CD4-positive, alpha-beta memory T cell (primary cell): Measurements from ENCODE around the gene CBX1. TPM values are rescaled to one million over a fixed set of nuclear protein-coding genes. Genes with fewer than 3 reads are reported as not detected.

ENCODE experiments used
- CTCF ChIA-PET: fragments of 350-600 bp; sonication (Branson Sonifier 250); formaldehyde crosslinking; loops from one replicate; lab custom pipeline; 2021; ENCODE audit warnings: inconsistent platforms; ENCODE audit not compliant: partially characterized antibody; lab: Charles Lee
- POLR2A ChIA-PET: fragments of 350-600 bp; sonication (Branson Sonifier 250); formaldehyde crosslinking; loops from one replicate; lab custom pipeline; 2021; ENCODE audit not compliant: partially characterized antibody; lab: Charles Lee
- DNase-seq, 5 donors: peaks; one replicate each; pipeline versions ENCODE4 v3.0.0 to v3.0.0-alpha.2; 2020 to 2022; ENCODE audit warnings: mixed read lengths in 1 of 5
- H3K27ac ChIP-seq: one replicate; pipeline ENCODE4 v1.7.0; 2013; ENCODE audit warnings: low read depth, low read length
- H3K27me3 ChIP-seq: 2 replicates; pipeline ENCODE4 v1.7.0; 2013; ENCODE audit warnings: mild to moderate bottlenecking, low read length, moderate library complexity; ENCODE audit not compliant: insufficient read depth
- H3K36me3 ChIP-seq: 2 replicates; pipeline ENCODE4 v1.7.0; 2013; ENCODE audit warnings: mild to moderate bottlenecking, low read length, moderate library complexity; ENCODE audit not compliant: insufficient read depth
- H3K4me1 ChIP-seq: 2 replicates; pipeline ENCODE4 v1.7.0; 2013; ENCODE audit warnings: mild to moderate bottlenecking, low read length, moderate library complexity; ENCODE audit not compliant: insufficient read depth
- H3K4me3 ChIP-seq, 2 donors: one replicate each; pipeline ENCODE4 v1.7.0; 2013; ENCODE audit warnings: low read length in 2 of 2, mild to moderate bottlenecking in 1 of 2
- H3K9me3 ChIP-seq, 2 donors: one replicate each; pipeline ENCODE4 v1.7.0; 2013; ENCODE audit warnings: low read length in 2 of 2, control low read depth in 1 of 2; ENCODE audit not compliant: control insufficient read depth in 1 of 2
- H3K27ac Mint-ChIP-seq, 7 donors: one replicate each; pipeline ENCODE4 v1.8.0; 2020 to 2021; ENCODE audit warnings: mixed read lengths in 7 of 7, mild to moderate bottlenecking in 6 of 7, inconsistent platforms in 3 of 7, moderate library complexity in 3 of 7
- H3K27me3 Mint-ChIP-seq, 2 donors: one replicate each; pipeline ENCODE4 v1.8.0; 2020 to 2021; ENCODE audit warnings: mixed read lengths in 2 of 2
- H3K36me3 Mint-ChIP-seq, 2 donors: one replicate each; pipeline ENCODE4 v1.8.0; 2020 to 2021; ENCODE audit warnings: mixed read lengths in 2 of 2, inconsistent platforms in 1 of 2, mild to moderate bottlenecking in 1 of 2
- H3K4me1 Mint-ChIP-seq, 4 donors: one replicate each; pipeline ENCODE4 v1.8.0; 2020 to 2021; ENCODE audit warnings: mixed read lengths in 4 of 4, mild to moderate bottlenecking in 1 of 4
- H3K4me3 Mint-ChIP-seq, 8 donors: one replicate each; pipeline ENCODE4 v1.8.0; 2020 to 2021; ENCODE audit warnings: mixed read lengths in 8 of 8, mild to moderate bottlenecking in 7 of 8, moderate library complexity in 6 of 8, inconsistent platforms in 3 of 8
- H3K9me3 Mint-ChIP-seq, 8 donors: one replicate each; pipeline ENCODE4 v1.8.0; 2020 to 2021; ENCODE audit warnings: mixed read lengths in 8 of 8, mild to moderate bottlenecking in 5 of 8, inconsistent platforms in 3 of 8, moderate library complexity in 1 of 8
- intact Hi-C: fragments of 100-400 bp; cut with micrococcal nuclease; formaldehyde crosslinking; loops from one replicate; pipeline ENCODE4 v1.15.1; 2023
- polyA plus RNA-seq, 2 donors: library from polyadenylated mRNA; unstranded; fragments of 300-500 nt; fragmentation: Illumina TruSeq; gene quantifications; one replicate each; pipeline ENCODE4 v1.2.3, GENCODE V29; 2021
- total RNA-seq, 2 experiments: library from RNA; stranded (reverse); gene quantifications; one replicate each; pipeline ENCODE4 v1.2.3, GENCODE V29; 2021

CBX1 gene
- total and polyA plus RNA-seq, 4 experiments from 2014 or later = 10.1 to 37.1 (median 26.9) TPM

DNA sequence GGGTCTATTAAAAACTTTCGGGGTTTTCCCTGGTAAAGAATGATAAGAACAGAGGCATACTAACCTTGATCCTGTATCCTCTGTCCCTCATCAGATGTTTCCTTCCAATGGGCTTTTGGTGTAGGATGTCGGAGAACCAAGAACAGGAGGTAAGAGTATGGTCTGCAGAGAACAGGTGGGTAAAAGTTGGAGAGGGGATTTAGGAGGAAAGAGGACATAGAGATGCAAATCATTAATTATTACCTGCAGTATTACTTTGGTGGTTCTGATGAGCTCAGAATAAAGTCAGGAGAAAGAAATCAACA is 10.6 kb upstream of the CBX1 start:
- DNase-seq = no peak
- no peaks in the 10 kb centered on the region for H3K27me3 Mint-ChIP-seq
- H3K27ac Mint-ChIP-seq = peak overlapping the region in 6 of 7 donors; percentile 62 to 94 (median 87)
- Histone ChIP-seq H3K27me3 (no peaks in the 10 kb centered on the region), H3K9me3 (no peaks in the 10 kb centered on the region), H3K27ac (peak overlapping the region; percentile 44), H3K4me3 (no peak overlapping the region), H3K36me3 (no peaks in the 10 kb centered on the region), H3K4me1 (peaks cover 55% of the 10 kb centered on the region)
- H3K9me3 Mint-ChIP-seq = peaks cover 0 to 3% (median 0%) of the 10 kb centered on the region in 8 donors
- H3K4me3 Mint-ChIP-seq = peak overlapping the region in 2 of 8 donors; percentile 2 to 31
- ChIA-PET CTCF (interaction anchor here (0.7 to 3.2 kb wide), 8 partner anchors 11 to 507 kb away, joined by 4 to 14 read pairs (median 5); partner anchors contain the start of gene CBX1), POLR2A (interaction anchor here (0.9 to 2.8 kb wide), 2 partner anchors 9 to 11 kb away, joined by 3 to 20 read pairs; partner anchors contain the start of gene CBX1)
- peaks cover 0 to 20% of the 10 kb centered on the region in 2 donors for H3K36me3 Mint-ChIP-seq
- intact Hi-C loops = no loop called here
- peaks cover 35 to 57% (median 48%) of the 10 kb centered on the region in 4 donors for H3K4me1 Mint-ChIP-seq

DNA sequence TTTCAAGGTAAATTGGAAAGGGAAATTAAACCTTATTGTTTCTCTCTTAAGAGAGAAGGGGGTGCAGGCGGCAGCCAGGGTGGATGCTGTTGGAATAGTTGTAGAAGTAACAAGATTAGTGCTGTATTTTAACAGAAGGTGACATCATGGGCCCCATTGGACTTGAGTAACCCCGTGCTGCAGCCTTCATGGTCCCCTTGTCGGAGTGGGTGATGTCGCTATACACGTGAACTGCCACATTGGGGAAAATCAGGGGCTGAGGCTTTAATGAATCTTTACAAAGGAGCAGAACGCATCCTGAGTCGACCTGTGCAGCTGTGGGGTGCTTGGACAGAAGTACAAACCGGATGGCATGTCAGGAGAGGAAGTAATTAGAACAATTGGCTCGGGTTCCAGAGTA is 9.5 kb upstream of the CBX1 start:
- Histone ChIP-seq H3K4me1 (peaks cover 55% of the 10 kb centered on the region), H3K4me3 (no peak overlapping the region), H3K27ac (no peak overlapping the region), H3K36me3 (no peaks in the 10 kb centered on the region), H3K9me3 (no peaks in the 10 kb centered on the region), H3K27me3 (no peaks in the 10 kb centered on the region)
- Mint-ChIP-seq H3K4me1 (peaks cover 36 to 61% (median 50%) of the 10 kb centered on the region in 4 donors), H3K9me3 (peaks cover 0 to 6% (median 0%) of the 10 kb centered on the region in 8 donors), H3K36me3 (peaks cover 0 to 20% of the 10 kb centered on the region in 2 donors), H3K27ac (peak overlapping the region; percentile 59 to 86 (median 69)), H3K4me3 (peak overlapping the region in 2 of 8 donors; percentile 35 to 73), H3K27me3 (no peaks in the 10 kb centered on the region)
- CTCF ChIA-PET = interaction anchor here (3.2 kb wide), 1 partner anchor 31 kb away, joined by 14 read pairs; no protein-coding TSS in a partner anchor
- POLR2A ChIA-PET = interaction anchor here (2.8 kb wide), 1 partner anchor 10 kb away, joined by 20 read pairs; the partner anchor contains the start of gene CBX1
- DNase-seq = no peak
- intact Hi-C loops = no loop called here

DNA sequence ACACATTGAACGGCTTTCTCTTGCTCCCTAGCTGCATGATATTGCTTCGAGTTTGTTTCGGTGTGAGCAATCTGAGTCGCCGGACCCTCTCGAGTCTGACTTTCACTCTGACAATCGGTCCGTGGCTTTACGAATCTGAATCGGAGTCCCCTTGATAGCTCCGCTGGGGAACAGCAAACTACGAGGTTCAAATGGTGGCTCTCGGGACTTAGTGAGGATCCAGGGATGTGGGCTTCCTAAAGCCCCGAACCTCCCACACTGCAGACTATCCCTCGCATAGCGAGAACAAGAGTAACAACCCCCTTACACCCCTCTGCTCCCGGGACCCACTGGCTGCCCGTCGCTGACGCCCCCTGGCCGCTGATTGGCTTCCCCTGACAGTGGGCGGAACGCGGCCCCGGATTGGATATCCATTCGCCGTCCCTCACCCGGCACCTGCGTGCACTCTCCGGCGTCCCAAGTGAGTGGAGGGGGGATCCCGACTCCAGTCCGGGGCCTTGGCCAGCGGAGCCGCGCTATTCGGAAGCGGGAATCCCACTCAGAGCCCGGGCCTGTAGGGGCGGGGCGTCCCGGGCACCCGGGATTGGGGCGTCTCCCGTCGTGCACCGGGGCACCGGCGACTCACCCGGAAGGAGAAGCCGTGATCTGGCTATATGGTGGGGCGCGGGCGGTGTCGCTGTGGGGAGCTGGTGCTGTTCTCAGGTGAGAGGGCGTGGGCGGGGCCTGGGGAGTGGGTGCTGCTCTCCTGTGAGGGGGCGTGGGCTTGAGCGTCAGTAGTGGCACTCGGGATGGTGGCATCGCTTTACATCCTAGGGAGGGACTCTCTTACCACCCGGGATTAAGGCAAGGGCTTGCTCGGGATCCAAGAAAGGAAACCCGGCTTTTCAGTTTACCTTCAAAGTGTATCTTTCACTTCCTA is 6.1 kb upstream of the CBX1 start, which contains the start of gene SNX11:
TSS of gene SNX11 (plus strand) at position 630 of the 919 bp plus-strand sequence. CDS start 4,278 bp downstream, outside the sequence.
- peak within 1 kb of the TSS; percentile 92 to 99 (median 97) for H3K4me3 Mint-ChIP-seq
- H3K36me3 Mint-ChIP-seq = peaks cover 0 to 14% of the 10 kb centered on the region in 2 donors
- peaks cover 47% of the 10 kb centered on the region for H3K4me1 ChIP-seq
- peaks cover 36 to 68% (median 51%) of the 10 kb centered on the region in 4 donors for H3K4me1 Mint-ChIP-seq
- peak; percentile 93 to 98 (median 95) for DNase-seq
- peaks cover 0 to 6% (median 0%) of the 10 kb centered on the region in 8 donors for H3K9me3 Mint-ChIP-seq
- H3K27ac Mint-ChIP-seq = peak within 1 kb of the TSS; percentile 82 to 96 (median 94)
- no peaks in the 10 kb centered on the region for H3K9me3 ChIP-seq
- intact Hi-C loops = loop anchor here (1.0 to 10.0 kb wide), 3 partner anchors 59 to 337 kb away; partner anchors contain the start of genes NFE2L1 and SP2
- no peaks in the 10 kb centered on the region for H3K36me3 ChIP-seq
- H3K27me3 ChIP-seq = no peaks in the 10 kb centered on the region
- ChIA-PET CTCF (interaction anchor here (0.7 to 3.2 kb wide), 13 partner anchors 10 to 486 kb away, joined by 3 to 20 read pairs (median 3); partner anchors contain the start of gene HOXB5), POLR2A (interaction anchor here (0.6 to 3.2 kb wide), 13 partner anchors 9 to 802 kb away, joined by 3 to 23 read pairs (median 3); partner anchors contain the start of genes CDK5RAP3, NFE2L1, PNPO and SP2)
- peak within 1 kb of the TSS; percentile 83 to 98 for H3K4me3 ChIP-seq
- H3K27ac ChIP-seq = peak within 1 kb of the TSS; percentile 85
- H3K27me3 Mint-ChIP-seq = no peaks in the 10 kb centered on the region

DNA sequence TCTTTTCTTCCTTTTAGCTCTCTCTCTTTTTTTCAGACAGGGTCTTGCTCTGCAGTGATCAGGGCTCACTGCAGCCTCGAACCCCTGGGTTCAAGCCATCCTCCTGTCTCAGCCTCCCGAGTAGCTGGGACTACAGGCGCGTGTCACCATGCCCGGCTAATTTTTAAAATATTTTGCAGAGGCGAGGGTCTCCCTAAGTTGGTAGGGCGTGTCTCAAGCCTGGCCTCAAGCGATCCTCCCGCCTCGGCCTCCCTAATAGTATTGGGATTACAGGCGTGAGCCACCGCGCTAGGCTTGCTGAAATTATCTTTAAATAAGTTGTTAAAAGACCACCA is 5.5 kb upstream of the CBX1 start:
- no peaks in the 10 kb centered on the region for H3K27me3 Mint-ChIP-seq
- no peak for DNase-seq
- Histone ChIP-seq H3K4me3 (peak overlapping the region; percentile 83 to 98), H3K36me3 (no peaks in the 10 kb centered on the region), H3K27me3 (no peaks in the 10 kb centered on the region), H3K4me1 (peaks cover 40% of the 10 kb centered on the region), H3K27ac (peak overlapping the region; percentile 85), H3K9me3 (no peaks in the 10 kb centered on the region)
- intact Hi-C loops = loop anchor here (1.0 to 10.0 kb wide), 3 partner anchors 58 to 338 kb away; partner anchors contain the start of genes NFE2L1 and SP2
- H3K9me3 Mint-ChIP-seq = peaks cover 0 to 6% (median 0%) of the 10 kb centered on the region in 8 donors
- peaks cover 0 to 14% of the 10 kb centered on the region in 2 donors for H3K36me3 Mint-ChIP-seq
- peak overlapping the region; percentile 92 to 99 (median 97) for H3K4me3 Mint-ChIP-seq
- ChIA-PET POLR2A (interaction anchor here (0.8 to 3.2 kb wide), 6 partner anchors 9 to 211 kb away, joined by 3 to 23 read pairs (median 5); partner anchors contain the start of genes CDK5RAP3, NFE2L1 and SP2), CTCF (interaction anchor here (1.2 to 3.2 kb wide), 7 partner anchors 9 to 160 kb away, joined by 3 to 20 read pairs (median 4); no protein-coding TSS in a partner anchor)
- peaks cover 34 to 68% (median 51%) of the 10 kb centered on the region in 4 donors for H3K4me1 Mint-ChIP-seq
- H3K27ac Mint-ChIP-seq = peak overlapping the region; percentile 82 to 96 (median 94)

DNA sequence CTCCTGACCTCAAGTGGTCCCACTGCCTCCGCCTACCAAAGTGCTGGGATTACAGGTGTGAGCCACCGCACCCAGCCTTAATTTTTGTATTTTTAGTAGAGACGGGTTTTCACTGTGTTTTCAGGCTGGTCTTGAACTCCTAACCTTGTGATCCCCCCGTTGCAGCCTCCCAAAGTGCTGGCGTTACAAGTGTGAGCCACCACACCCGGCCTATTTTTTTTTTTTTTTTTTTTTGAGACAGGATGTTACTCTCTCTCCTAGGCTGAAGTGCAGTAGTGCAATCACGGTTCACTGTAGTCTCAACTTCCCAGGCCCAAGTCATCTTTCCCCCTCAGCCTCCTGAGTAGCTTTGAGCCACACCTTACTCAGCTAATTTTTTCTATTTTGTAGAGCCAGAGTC is 3.2 kb upstream of the CBX1 start:
- peaks cover 31% of the 10 kb centered on the region for H3K4me1 ChIP-seq
- H3K27me3 ChIP-seq = no peaks in the 10 kb centered on the region
- no peak overlapping the region for H3K4me3 ChIP-seq
- Mint-ChIP-seq H3K27ac (peak overlapping the region in 3 of 7 donors; percentile 17 to 86 (median 33)), H3K36me3 (peaks cover 0 to 18% of the 10 kb centered on the region in 2 donors), H3K4me3 (peak overlapping the region in 3 of 8 donors; percentile 3 to 23 (median 5)), H3K27me3 (no peaks in the 10 kb centered on the region), H3K4me1 (peaks cover 29 to 68% (median 48%) of the 10 kb centered on the region in 4 donors), H3K9me3 (peaks cover 0 to 9% (median 0%) of the 10 kb centered on the region in 8 donors)
- H3K9me3 ChIP-seq = no peaks in the 10 kb centered on the region
- POLR2A ChIA-PET = interaction anchor here (1.0 kb wide), 1 partner anchor 57 kb away, joined by 3 read pairs; no protein-coding TSS in a partner anchor
- H3K36me3 ChIP-seq = no peaks in the 10 kb centered on the region
- CTCF ChIA-PET = no interaction called here
- H3K27ac ChIP-seq = no peak overlapping the region
- DNase-seq = no peak
- intact Hi-C loops = loop anchor here (10.0 kb wide), 1 partner anchor 340 kb away; no protein-coding TSS in a partner anchor

DNA sequence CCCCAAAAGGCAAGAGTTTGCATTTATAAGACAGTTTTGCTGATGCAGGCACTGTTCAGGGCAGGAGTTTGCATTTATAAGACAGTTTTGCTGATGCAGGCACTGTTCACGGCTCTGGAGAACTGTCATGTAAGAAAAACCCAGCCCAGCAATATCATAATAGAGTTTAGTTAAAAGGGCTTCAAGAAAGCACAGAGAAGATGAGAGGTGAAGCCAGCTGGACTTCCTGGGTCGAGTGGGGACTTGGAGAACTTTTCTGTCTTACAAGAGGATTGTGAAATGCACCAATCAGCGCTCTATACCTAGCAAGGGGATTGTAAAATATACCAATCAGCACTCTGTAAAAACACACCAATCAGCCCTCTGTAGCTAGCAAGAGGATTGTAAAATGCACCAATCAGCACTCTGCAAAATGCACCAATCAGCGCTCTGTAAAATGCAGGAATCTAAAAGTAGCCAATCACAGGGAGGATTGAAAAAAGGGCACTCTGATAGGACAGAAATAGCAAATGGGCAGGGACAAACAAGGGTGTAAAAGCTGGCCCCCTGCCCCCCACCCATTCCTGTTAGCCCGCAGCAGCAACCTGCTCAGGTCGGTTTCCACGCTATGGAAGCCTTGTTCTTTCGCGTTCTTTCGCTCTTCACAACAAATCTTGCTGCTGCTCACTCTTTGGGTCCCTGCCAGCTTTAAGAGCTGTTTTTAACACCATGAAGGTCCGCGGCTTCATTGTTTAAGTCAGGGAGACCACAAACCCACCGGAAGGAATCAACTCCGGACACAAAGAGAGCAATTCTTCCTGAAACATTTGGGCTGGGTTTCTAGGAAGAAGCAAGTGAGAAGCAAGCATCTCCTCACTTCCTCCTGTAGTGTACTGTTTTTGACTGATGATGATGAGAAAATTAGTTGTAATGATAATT is 1.8 kb upstream of the CBX1 start:
- no peaks in the 10 kb centered on the region for H3K27me3 Mint-ChIP-seq
- peak overlapping the region in 2 of 7 donors; percentile 35 to 88 for H3K27ac Mint-ChIP-seq
- ChIA-PET POLR2A (interaction anchor here (1.0 kb wide), 1 partner anchor 9 kb away, joined by 3 read pairs; no protein-coding TSS in a partner anchor), CTCF (interaction anchor here (1.5 kb wide), 1 partner anchor 32 kb away, joined by 3 read pairs; no protein-coding TSS in a partner anchor)
- H3K4me3 ChIP-seq = no peak overlapping the region
- H3K36me3 ChIP-seq = no peaks in the 10 kb centered on the region
- peaks cover 25 to 59% (median 39%) of the 10 kb centered on the region in 4 donors for H3K4me1 Mint-ChIP-seq
- H3K9me3 Mint-ChIP-seq = peaks cover 0 to 9% (median 0%) of the 10 kb centered on the region in 8 donors
- intact Hi-C loops = loop anchor here (10.0 kb wide), 1 partner anchor 342 kb away; no protein-coding TSS in a partner anchor
- H3K27ac ChIP-seq = no peak overlapping the region
- no peaks in the 10 kb centered on the region for H3K27me3 ChIP-seq
- peaks cover 20% of the 10 kb centered on the region for H3K4me1 ChIP-seq
- H3K36me3 Mint-ChIP-seq = peaks cover 0 to 18% of the 10 kb centered on the region in 2 donors
- H3K9me3 ChIP-seq = no peaks in the 10 kb centered on the region
- DNase-seq = peak in 3 of 5 donors; percentile 26 to 44 (median 30)
- H3K4me3 Mint-ChIP-seq = peak overlapping the region; percentile 32 to 87 (median 56)
